Measurements from ENCODE around the gene SAMSN1.
A peak's percentile ranks its signal among the peaks of the same experiment; 100 is the strongest.
"Not testable (repeated sequence)": the region's sequence is repeated elsewhere in the genome, so short reads cannot be mapped to it uniquely, and the experiment has no call there.

SAMSN1 gene

GRCh38 chr21:14566894-14567293 is 20.8 kb upstream of the SAMSN1 start:
- DNase-seq (ENCODE audit: low read depth) = no peak

GRCh38 chr21:14562959-14563358 is 16.8 kb upstream of the SAMSN1 start:
- DNase-seq (ENCODE audit: low read depth) = no peak

- no peak for DNase-seq (ENCODE audit: low read depth)
Observed at GRCh38 chr21:14560555-14560954, 14.4 kb upstream of the SAMSN1 start.

- no peak for DNase-seq (ENCODE audit: low read depth)
Observed at GRCh38 chr21:14560139-14560538, 14.0 kb upstream of the SAMSN1 start.

GRCh38 chr21:14559102-14559501 is 13.0 kb upstream of the SAMSN1 start:
- DNase-seq (ENCODE audit: low read depth) = no peak

GRCh38 chr21:14557413-14557812 is 11.3 kb upstream of the SAMSN1 start:
- no peak for DNase-seq (ENCODE audit: low read depth)

- DNase-seq (ENCODE audit: low read depth) = peak; percentile 4
Observed at GRCh38 chr21:14554948-14555347, 8.8 kb upstream of the SAMSN1 start.

GRCh38 chr21:14553422-14553821 is 7.3 kb upstream of the SAMSN1 start:
- no peak for DNase-seq (ENCODE audit: low read depth)

- DNase-seq (ENCODE audit: low read depth) = no peak
Observed at GRCh38 chr21:14551741-14552140, 5.6 kb upstream of the SAMSN1 start.

- no peak for DNase-seq (ENCODE audit: low read depth)
Observed at GRCh38 chr21:14550135-14550534, 4.0 kb upstream of the SAMSN1 start.

- no peak for DNase-seq (ENCODE audit: low read depth)
Observed at GRCh38 chr21:14548779-14549178, 2.7 kb upstream of the SAMSN1 start.

GRCh38 chr21:14547834-14548513 is 1.9 kb upstream of the SAMSN1 start:
- no peak for DNase-seq (ENCODE audit: low read depth)

GRCh38 chr21:14546719-14547118 is 604 bp upstream of the SAMSN1 start:
- DNase-seq (ENCODE audit: low read depth) = not testable (repeated sequence)

GRCh38 chr21:14543983-14544382 is 2.1 kb downstream of the SAMSN1 start:
- DNase-seq (ENCODE audit: low read depth) = no peak

GRCh38 chr21:14542638-14543037 is 3.5 kb downstream of the SAMSN1 start:
- DNase-seq (ENCODE audit: low read depth) = no peak

- no peak for DNase-seq (ENCODE audit: low read depth)
Observed at GRCh38 chr21:14541841-14542490, 4.1 kb downstream of the SAMSN1 start.

- no peak for DNase-seq (ENCODE audit: low read depth)
Observed at GRCh38 chr21:14538483-14538882, 7.6 kb downstream of the SAMSN1 start.

GRCh38 chr21:14536929-14537328 is 9.2 kb downstream of the SAMSN1 start:
- DNase-seq (ENCODE audit: low read depth) = no peak

- no peak for DNase-seq (ENCODE audit: low read depth)
Observed at GRCh38 chr21:14535702-14536101, 10.4 kb downstream of the SAMSN1 start.

GRCh38 chr21:14533499-14534428 is 12.4 kb downstream of the SAMSN1 start:
- peak; percentile 78 for DNase-seq (ENCODE audit: low read depth)

GRCh38 chr21:14531757-14532316 is 14.3 kb downstream of the SAMSN1 start:
- DNase-seq (ENCODE audit: low read depth) = no peak

GRCh38 chr21:14530592-14530991 is 15.5 kb downstream of the SAMSN1 start:
- no peak for DNase-seq (ENCODE audit: low read depth)
